OCI-LY7 (cell line): ENCODE data around the gene ACVR2A. TPM values are rescaled to one million over a fixed set of nuclear protein-coding genes. Genes with fewer than 3 reads are reported as not detected.

Experiments used
- BruUV-seq: library from RNA; stranded (reverse); fragments of 400-500 nt; replicated peaks from 2 replicates; lab custom pipeline; 2021; lab: Mats Ljungman, UMichigan
- CTCF ChIA-PET: fragments of 300-600 bp; sonication (Branson Sonifier 250); formaldehyde crosslinking; loops from one replicate; lab custom pipeline; 2022; ENCODE audit warnings: antibody characterized with exemption; ENCODE audit not compliant: unreplicated experiment; lab: Charles Lee
- POLR2A ChIA-PET: fragments of 300-600 bp; sonication (Branson Sonifier 250); formaldehyde crosslinking; loops from one replicate; lab custom pipeline; 2022; ENCODE audit warnings: antibody characterized with exemption; lab: Charles Lee
- DNase-seq: peaks from one replicate; pipeline ENCODE4 v3.0.0-alpha.2; 2015; ENCODE audit warnings: low spot score
- H2AFZ ChIP-seq: fragments of 200-600 bp; sonication (generic), shearing (Covaris generic); 2 replicates; pipeline ENCODE4 v1.6.1; 2014; ENCODE audit warnings: mild to moderate bottlenecking, antibody characterized with exemption, low read length, moderate library complexity
- H3K27ac ChIP-seq: fragments of 200-600 bp; sonication (generic); 2 replicates; pipeline ENCODE4 v1.5.1; 2014; ENCODE audit warnings: mixed run types, low read depth, mild to moderate bottlenecking, moderate library complexity, low read length, inconsistent platforms; ENCODE audit not compliant: poor library complexity, severe bottlenecking
- H3K36me3 ChIP-seq: fragments of 200-600 bp; sonication (generic); 2 replicates; pipeline ENCODE4 v1.6.1; 2014; ENCODE audit warnings: mild to moderate bottlenecking, antibody characterized with exemption, low read length, moderate library complexity, mixed read lengths; ENCODE audit not compliant: insufficient read depth
- H3K4me1 ChIP-seq: fragments of 200-600 bp; sonication (generic); 2 replicates; pipeline ENCODE4 v1.5.1; 2014; ENCODE audit warnings: mild to moderate bottlenecking, low read length; ENCODE audit not compliant: insufficient read depth, poor library complexity, severe bottlenecking
- H3K4me2 ChIP-seq: fragments of 200-600 bp; sonication (generic); 2 replicates; pipeline ENCODE4 v1.6.1; 2014; ENCODE audit warnings: mild to moderate bottlenecking, low read length
- H3K4me3 ChIP-seq: fragments of 200-600 bp; sonication (generic); 2 replicates; pipeline ENCODE4 v1.5.1; 2014; ENCODE audit warnings: mild to moderate bottlenecking, low read depth, low read length; ENCODE audit not compliant: poor library complexity, severe bottlenecking
- H3K79me2 ChIP-seq: fragments of 200-600 bp; sonication (generic); 2 replicates; pipeline ENCODE4 v1.6.1; 2016; ENCODE audit warnings: low read depth, mild to moderate bottlenecking, low read length, moderate library complexity, mixed read lengths; ENCODE audit not compliant: insufficient read depth
- H3K9me2 ChIP-seq: fragments of 200-600 bp; sonication (generic); 2 replicates; pipeline ENCODE4 v1.6.1; 2016; ENCODE audit warnings: mild to moderate bottlenecking, low read length, mixed read lengths; ENCODE audit not compliant: insufficient read depth
- H3K9me3 ChIP-seq: fragments of 200-600 bp; sonication (generic); 2 replicates; pipeline ENCODE4 v1.6.1; 2014; ENCODE audit warnings: mild to moderate bottlenecking, mixed run types, low read length, mixed read lengths
- H4K20me1 ChIP-seq: fragments of 200-600 bp; sonication (generic); 2 replicates; pipeline ENCODE4 v1.6.1; 2014; ENCODE audit warnings: mild to moderate bottlenecking, antibody characterized with exemption, low read length, moderate library complexity, mixed read lengths; ENCODE audit not compliant: insufficient read depth
- EZH2phosphoT487 ChIP-seq: fragments of 200-600 bp; sonication (generic); IDR thresholded peaks from 2 replicates; pipeline ENCODE4 v1.6.1; 2018; ENCODE audit warnings: low read depth, borderline replicate concordance, mild to moderate bottlenecking, mixed run types, antibody characterized with exemption, low read length, moderate library complexity, mixed read lengths
- intact Hi-C: fragments of 100-400 bp; cut with micrococcal nuclease; formaldehyde crosslinking; loops from one replicate; pipeline ENCODE4 v1.10.0; 2022; ENCODE audit not compliant: unreplicated experiment
- small RNA-seq: library from RNA; depleted of rRNA; stranded (forward); fragments of <200 nt; gene quantifications from one replicate; pipeline ENCODE3, GENCODE V24; 2014
- total RNA-seq, 2 experiments: library from RNA; depleted of rRNA in 1 of 2; stranded (reverse); fragments of >200 nt in 1 of 2; shearing (Covaris generic) in 1 of 2; gene quantifications; 2 replicates each; pipeline ENCODE4 v1.2.3, GENCODE V29; 2014 to 2022
- TF ChIP-seq, protein P1 (sequence below): fragments of 200-600 bp; sonication (generic); conservative IDR thresholded peaks from 2 replicates; pipeline ENCODE4 v1.5.1; 2014; ENCODE audit warnings: mild to moderate bottlenecking, antibody characterized with exemption, low read length, moderate library complexity, mixed read lengths

Gene ACVR2A
- total RNA-seq, 2 experiments from 2014 or later: 1.5 to 2.5 TPM

- DNase-seq: no peak
- Histone ChIP-seq H3K9me3 (peaks cover 9% of the 10 kb centered on the region; the same call in 1 of the 2 replicates), H3K4me2 (no peak overlapping the region), H3K27ac (no peak overlapping the region), H3K4me3 (no peak overlapping the region), H3K36me3 (peaks cover 6% of the 10 kb centered on the region; the same call in 1 of the 2 replicates), H3K4me1 (no peaks in the 10 kb centered on the region), H3K79me2 (no peaks in the 10 kb centered on the region), H3K9me2 (no peaks in the 10 kb centered on the region), H4K20me1 (no peaks in the 10 kb centered on the region; the same call in 1 of the 2 replicates), H2AFZ (no peak overlapping the region)
- intact Hi-C loops: no loop called here
- ChIA-PET POLR2A (no interaction called here), CTCF (no interaction called here)
- TF ChIP-seq, protein P1, sequence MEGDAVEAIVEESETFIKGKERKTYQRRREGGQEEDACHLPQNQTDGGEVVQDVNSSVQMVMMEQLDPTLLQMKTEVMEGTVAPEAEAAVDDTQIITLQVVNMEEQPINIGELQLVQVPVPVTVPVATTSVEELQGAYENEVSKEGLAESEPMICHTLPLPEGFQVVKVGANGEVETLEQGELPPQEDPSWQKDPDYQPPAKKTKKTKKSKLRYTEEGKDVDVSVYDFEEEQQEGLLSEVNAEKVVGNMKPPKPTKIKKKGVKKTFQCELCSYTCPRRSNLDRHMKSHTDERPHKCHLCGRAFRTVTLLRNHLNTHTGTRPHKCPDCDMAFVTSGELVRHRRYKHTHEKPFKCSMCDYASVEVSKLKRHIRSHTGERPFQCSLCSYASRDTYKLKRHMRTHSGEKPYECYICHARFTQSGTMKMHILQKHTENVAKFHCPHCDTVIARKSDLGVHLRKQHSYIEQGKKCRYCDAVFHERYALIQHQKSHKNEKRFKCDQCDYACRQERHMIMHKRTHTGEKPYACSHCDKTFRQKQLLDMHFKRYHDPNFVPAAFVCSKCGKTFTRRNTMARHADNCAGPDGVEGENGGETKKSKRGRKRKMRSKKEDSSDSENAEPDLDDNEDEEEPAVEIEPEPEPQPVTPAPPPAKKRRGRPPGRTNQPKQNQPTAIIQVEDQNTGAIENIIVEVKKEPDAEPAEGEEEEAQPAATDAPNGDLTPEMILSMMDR: no peak
- no peak for TF ChIP-seq EZH2phosphoT487
- no TSS peak for BruUV-seq
These were observed 132.8 kb downstream of the ACVR2A start for GRCh38 chr2:147977679-147978078.

Small RNA genes within 50 kb of the gene (small RNA-seq; reads per million reads assigned to genes)
- not detected for gene RNU6-1275P

Other genes starting within 250 kb of the ACVR2A start
- gene ORC4, start 175.7 kb downstream of the ACVR2A start, total RNA-seq (2014; rRNA removed; shearing (Covaris generic)): 20.3 and 21.0 TPM in 2 replicates
- gene ORC4, start 175.7 kb downstream of the ACVR2A start, total RNA-seq (2022): 32.9 and 37.4 TPM in 2 replicates
- gene MBD5, start 176.1 kb downstream of the ACVR2A start, total RNA-seq (2014; rRNA removed; shearing (Covaris generic)): 8.6 and 13.8 TPM in 2 replicates
- gene MBD5, start 176.1 kb downstream of the ACVR2A start, total RNA-seq (2022): 39.8 and 46.3 TPM in 2 replicates